ENCODE results near the gene TBL1Y. TPM values are rescaled to one million over a fixed set of nuclear protein-coding genes. Genes with fewer than 3 reads are reported as not detected.
"Not testable (repeated sequence)": the region's sequence is repeated elsewhere in the genome, so short reads cannot be mapped to it uniquely, and the experiment has no call there.

Gene TBL1Y
- polyA plus RNA-seq: 1 to 10 TPM in 1 of 4 donors, under 1 TPM in 1, not detected in 2; 0.03 to 2.6 TPM
- long read RNA-seq, donor 1: 0 reads
- long read RNA-seq, donor 2: 0 reads
- long read RNA-seq, donor 3: 0 reads
- long read RNA-seq, donor 4: 0 reads
- long read RNA-seq, donor 5: 0 reads
- long read RNA-seq, donor 6: 0 reads
- long read RNA-seq, donor 7: 0 reads
- long read RNA-seq, donor 8: 0 reads
- long read RNA-seq, donor 9: 0 reads
- long read RNA-seq, donor 10: 0 reads

DNA sequence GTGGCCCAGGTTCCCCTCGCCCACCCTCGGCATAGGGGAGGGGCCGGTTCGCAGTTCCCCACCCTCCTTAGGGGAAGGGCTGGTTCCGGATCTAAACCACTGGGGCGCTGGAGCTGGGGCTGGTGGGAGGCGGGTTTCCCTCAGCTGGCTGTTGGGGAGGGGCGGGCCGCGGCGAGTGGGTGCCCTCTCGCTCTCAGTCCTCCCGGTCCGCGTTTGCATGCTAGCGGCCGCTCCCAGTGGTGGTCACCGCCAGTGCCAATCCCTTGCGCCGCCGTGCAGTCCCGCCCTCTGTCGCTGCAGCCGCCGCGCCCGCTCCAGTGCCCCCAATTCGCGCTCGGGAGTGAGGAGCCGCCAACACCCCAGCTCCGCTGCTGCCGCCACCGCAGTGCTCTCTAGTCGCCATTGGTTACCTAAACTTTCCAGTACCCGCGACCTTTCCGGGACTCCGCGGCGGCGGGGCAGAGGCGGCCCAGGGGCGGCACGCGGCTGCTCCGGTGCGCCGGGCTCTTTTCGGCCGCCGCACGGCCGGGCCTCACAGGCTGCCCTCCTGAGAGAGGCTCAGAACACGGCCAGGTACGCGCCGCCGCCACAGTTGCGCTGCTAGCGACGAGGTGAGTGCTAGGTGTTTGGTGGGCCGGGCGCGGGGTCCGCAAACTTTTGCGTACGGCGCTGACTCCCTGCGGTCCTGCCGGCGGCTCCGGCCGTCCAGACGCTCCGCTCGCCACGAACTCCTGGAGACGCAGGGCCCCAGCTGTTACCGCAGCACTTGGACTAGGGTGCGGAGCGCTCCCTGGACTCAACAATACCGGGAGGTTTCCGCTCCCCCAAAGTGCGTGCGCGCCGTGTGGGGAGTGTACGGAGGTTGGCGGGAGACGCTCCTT is at the start of gene TBL1Y:
TBL1Y (plus strand) TSS at position 326 of the 881 bp plus-strand sequence. CDS start 114,388 bp downstream, outside the sequence.
- peak in 1 of 2 donors; percentile 70 for DNase-seq
- WGBS, 3 donors: 1 to 2% methylated on average over 36 to 91 of the region's 91 CpGs; no CpG with 5 or more reads in 1 of the 3 donors
- FAIRE-seq: no peak

DNA sequence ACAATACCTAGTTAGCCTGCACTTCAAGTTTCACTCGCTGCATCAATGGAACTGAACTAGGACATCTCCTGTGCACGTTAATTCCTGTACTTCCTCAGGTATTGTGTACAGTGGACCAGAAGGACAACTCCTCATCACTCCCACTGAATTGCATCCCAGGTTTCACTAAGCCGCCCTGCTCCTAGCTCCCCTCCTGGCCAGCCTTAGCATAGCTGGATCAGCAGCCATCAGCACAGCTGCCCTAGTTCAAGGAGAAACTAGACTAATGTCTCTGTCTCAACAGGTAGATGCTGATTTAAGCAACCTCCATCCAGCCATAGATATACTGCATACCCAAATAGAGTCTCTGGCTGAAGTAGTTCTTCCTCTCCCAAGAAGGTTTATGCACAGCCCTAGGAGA is 16.0 kb upstream of the TBL1Y start:
- Histone ChIP-seq H3K27ac (ENCODE audit: low read depth in 1 of 3, low read length in 2 of 3) (no peak overlapping the region), H3K4me1 (ENCODE audit: control insufficient read depth in 3 of 3, insufficient read depth in 2 of 3, low read depth in 1 of 3, low read length in 2 of 3) (no peaks in the 10 kb centered on the region), H3K27me3 (ENCODE audit: control insufficient read depth in 3 of 3, insufficient read depth in 3 of 3, low read length in 3 of 3) (no peaks in the 10 kb centered on the region), H3K9me3 (ENCODE audit: control insufficient read depth in 2 of 2, insufficient read depth in 1 of 2, low read depth in 1 of 2, low read length in 1 of 2) (no peaks in the 10 kb centered on the region), H3K4me3 (ENCODE audit: low read depth in 1 of 3, low read length in 3 of 3) (no peak overlapping the region), H3K36me3 (ENCODE audit: control insufficient read depth in 3 of 3, insufficient read depth in 2 of 3, low read depth in 1 of 3, low read length in 3 of 3) (no peaks in the 10 kb centered on the region)
- DNase-seq (no peak), FAIRE-seq (no peak)
- 56 to 61% methylated on average over 3 of the region's 3 CpGs; no CpG with 5 or more reads in 1 of the 3 donors for WGBS, 3 donors

More for the DNA sequence above, at the start of gene TBL1Y:
- Histone ChIP-seq H3K9me3 (ENCODE audit: control insufficient read depth in 2 of 2, insufficient read depth in 1 of 2, low read depth in 1 of 2, low read length in 1 of 2) (no peaks in the 10 kb centered on the region), H3K27me3 (ENCODE audit: control insufficient read depth in 3 of 3, insufficient read depth in 3 of 3, low read length in 3 of 3) (peaks cover 0 to 2% (median 0%) of the 10 kb centered on the region in 3 donors), H3K27ac (ENCODE audit: low read depth in 1 of 3, low read length in 2 of 3) (peak within 1 kb of the TSS in 1 of 3 donors; percentile 85), H3K4me1 (ENCODE audit: control insufficient read depth in 3 of 3, insufficient read depth in 2 of 3, low read depth in 1 of 3, low read length in 2 of 3) (peaks cover 0 to 10% (median 0%) of the 10 kb centered on the region in 3 donors), H3K36me3 (ENCODE audit: control insufficient read depth in 3 of 3, insufficient read depth in 2 of 3, low read depth in 1 of 3, low read length in 3 of 3) (peaks cover 0 to 3% (median 0%) of the 10 kb centered on the region in 3 donors), H3K4me3 (ENCODE audit: low read depth in 1 of 3, low read length in 3 of 3) (peak within 1 kb of the TSS in 2 of 3 donors; percentile 30 to 62)

DNA sequence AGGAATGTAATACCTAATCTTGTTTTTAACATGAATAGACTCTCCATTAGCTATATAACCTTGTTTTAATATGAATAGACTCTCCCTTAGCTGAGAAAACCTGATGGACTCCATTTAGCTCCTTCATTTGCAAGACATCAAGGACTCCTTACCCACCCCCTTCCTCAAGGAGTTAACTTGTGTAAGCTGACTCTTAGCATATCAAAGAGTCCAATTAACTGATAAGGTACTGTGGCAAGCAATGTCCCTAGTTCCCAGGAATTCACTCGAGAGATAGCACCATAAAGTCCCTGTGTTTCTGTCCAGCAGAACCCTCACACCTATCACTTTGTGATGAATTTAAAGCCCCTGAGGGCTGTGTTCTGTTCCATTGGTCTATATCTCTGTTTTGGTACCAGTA is 15.3 kb upstream of the TBL1Y start:
- Histone ChIP-seq H3K4me1 (ENCODE audit: control insufficient read depth in 3 of 3, insufficient read depth in 2 of 3, low read depth in 1 of 3, low read length in 2 of 3) (no peaks in the 10 kb centered on the region), H3K27ac (ENCODE audit: low read depth in 1 of 3, low read length in 2 of 3) (no peak overlapping the region), H3K36me3 (ENCODE audit: control insufficient read depth in 3 of 3, insufficient read depth in 2 of 3, low read depth in 1 of 3, low read length in 3 of 3) (no peaks in the 10 kb centered on the region), H3K27me3 (ENCODE audit: control insufficient read depth in 3 of 3, insufficient read depth in 3 of 3, low read length in 3 of 3) (no peaks in the 10 kb centered on the region), H3K4me3 (ENCODE audit: low read depth in 1 of 3, low read length in 3 of 3) (no peak overlapping the region), H3K9me3 (ENCODE audit: control insufficient read depth in 2 of 2, insufficient read depth in 1 of 2, low read depth in 1 of 2, low read length in 1 of 2) (no peaks in the 10 kb centered on the region)
- DNase-seq (no peak), FAIRE-seq (no peak)
- 6 to 12% methylated on average over 1 of the region's 1 CpG; no CpG with 5 or more reads in 1 of the 3 donors for WGBS, 3 donors

DNA sequence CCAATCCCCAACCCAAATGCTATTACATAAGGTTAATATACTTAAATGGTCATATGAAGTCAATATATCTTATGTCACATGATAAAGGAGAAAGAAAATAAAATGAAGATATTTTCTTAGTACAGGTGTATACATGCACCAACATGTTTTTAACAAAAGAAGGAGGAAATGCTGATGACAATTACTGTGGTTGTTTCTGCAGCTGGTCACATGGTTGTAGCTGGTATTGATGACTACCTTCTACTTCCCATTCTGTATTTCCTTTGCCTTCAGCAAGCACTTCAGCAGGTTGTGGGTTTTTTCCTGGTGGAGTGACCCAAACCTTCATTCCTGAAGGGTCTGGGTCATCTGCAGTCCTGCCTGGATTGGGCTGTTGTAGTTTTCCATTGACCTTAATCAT is 8.4 kb upstream of the TBL1Y start:
- not testable (repeated sequence) for H3K4me1 ChIP-seq (ENCODE audit: control insufficient read depth in 3 of 3, insufficient read depth in 2 of 3, low read depth in 1 of 3, low read length in 2 of 3); H3K9me3 ChIP-seq (ENCODE audit: control insufficient read depth in 2 of 2, insufficient read depth in 1 of 2, low read depth in 1 of 2, low read length in 1 of 2); FAIRE-seq; H3K27me3 ChIP-seq (ENCODE audit: control insufficient read depth in 3 of 3, insufficient read depth in 3 of 3, low read length in 3 of 3); H3K27ac ChIP-seq (ENCODE audit: low read depth in 1 of 3, low read length in 2 of 3); DNase-seq; H3K36me3 ChIP-seq (ENCODE audit: control insufficient read depth in 3 of 3, insufficient read depth in 2 of 3, low read depth in 1 of 3, low read length in 3 of 3); H3K4me3 ChIP-seq (ENCODE audit: low read depth in 1 of 3, low read length in 3 of 3)

DNA sequence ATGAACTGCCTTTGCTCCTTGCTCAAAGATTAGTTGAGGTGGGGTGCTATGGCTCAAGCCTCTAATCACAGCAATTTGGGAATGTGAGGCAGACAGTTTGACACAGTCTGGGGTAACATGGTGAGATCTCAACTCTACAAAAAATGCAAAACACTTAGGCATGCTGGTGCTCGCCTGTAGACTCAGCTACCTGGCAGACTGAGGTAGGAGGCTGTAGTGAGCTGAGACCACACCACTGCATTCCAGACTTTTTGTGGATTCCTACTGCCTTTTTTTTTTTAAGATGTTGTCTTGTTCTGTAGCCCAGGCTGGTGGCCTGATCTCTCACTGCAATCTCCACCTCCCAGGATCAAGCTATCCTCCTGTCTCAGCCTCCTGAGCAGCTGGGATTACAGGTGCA is 2.9 kb upstream of the TBL1Y start:
- H3K4me1 ChIP-seq (ENCODE audit: control insufficient read depth in 3 of 3, insufficient read depth in 2 of 3, low read depth in 1 of 3, low read length in 2 of 3): peaks cover 0 to 4% (median 0%) of the 10 kb centered on the region in 3 donors
- peaks cover 0 to 2% (median 0%) of the 10 kb centered on the region in 3 donors for H3K27me3 ChIP-seq (ENCODE audit: control insufficient read depth in 3 of 3, insufficient read depth in 3 of 3, low read length in 3 of 3)
- 83 to 92% methylated on average over 1 of the region's 1 CpG; no CpG with 5 or more reads in 1 of the 3 donors for WGBS, 3 donors
- no peak for DNase-seq
- H3K27ac ChIP-seq (ENCODE audit: low read depth in 1 of 3, low read length in 2 of 3): no peak overlapping the region
- FAIRE-seq: no peak
- H3K36me3 ChIP-seq (ENCODE audit: control insufficient read depth in 3 of 3, insufficient read depth in 2 of 3, low read depth in 1 of 3, low read length in 3 of 3): no peaks in the 10 kb centered on the region
- H3K4me3 ChIP-seq (ENCODE audit: low read depth in 1 of 3, low read length in 3 of 3): no peak overlapping the region
- H3K9me3 ChIP-seq (ENCODE audit: control insufficient read depth in 2 of 2, insufficient read depth in 1 of 2, low read depth in 1 of 2, low read length in 1 of 2): no peaks in the 10 kb centered on the region

DNA sequence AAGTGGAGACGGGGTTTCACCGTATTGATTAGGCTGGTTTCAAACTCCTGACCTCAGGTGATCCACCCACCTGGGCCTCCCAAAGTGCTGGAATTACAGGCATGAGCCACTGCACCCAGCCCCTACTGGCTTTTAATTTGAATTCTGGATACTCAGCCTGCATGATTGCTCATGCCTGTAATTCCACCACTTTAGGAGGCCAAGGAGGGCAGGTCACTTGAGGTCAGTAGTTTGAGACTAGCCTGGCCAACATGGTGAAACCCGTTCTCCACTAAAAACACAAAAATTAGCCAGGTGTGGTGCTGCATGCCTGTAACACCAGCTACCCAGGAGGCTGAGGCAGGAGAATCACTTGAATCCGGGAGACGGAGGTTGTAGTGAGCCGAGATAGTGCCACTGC is 2.5 kb upstream of the TBL1Y start:
- not testable (repeated sequence) for FAIRE-seq

DNA sequence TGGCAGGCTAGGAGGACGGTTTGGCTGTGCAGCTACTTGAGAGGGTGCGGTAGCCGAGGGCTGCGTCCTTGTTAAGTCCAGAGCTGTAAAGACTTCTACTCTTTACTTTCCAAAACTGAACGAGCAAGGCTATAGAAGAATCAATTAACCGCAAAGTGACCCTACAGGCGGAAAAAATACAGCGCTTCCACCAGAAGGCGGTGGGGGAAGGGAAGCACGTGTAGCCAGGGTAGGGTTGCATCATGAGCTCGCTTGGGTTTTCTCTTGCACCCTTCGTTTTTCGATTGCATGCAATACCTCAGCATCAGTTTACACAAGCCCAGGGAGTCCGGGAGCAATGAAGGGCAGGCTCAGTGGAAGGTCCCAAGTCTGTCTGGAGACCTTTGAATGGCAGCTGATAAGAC is 1.4 kb upstream of the TBL1Y start:
- H3K9me3 ChIP-seq (ENCODE audit: control insufficient read depth in 2 of 2, insufficient read depth in 1 of 2, low read depth in 1 of 2, low read length in 1 of 2): no peaks in the 10 kb centered on the region
- FAIRE-seq (no peak), DNase-seq (peak; percentile 41 to 87)
- H3K27ac ChIP-seq (ENCODE audit: low read depth in 1 of 3, low read length in 2 of 3): no peak overlapping the region
- 2 to 6% methylated on average over 11 to 14 of the region's 14 CpGs; no CpG with 5 or more reads in 1 of the 3 donors for WGBS, 3 donors
- peaks cover 0 to 10% (median 0%) of the 10 kb centered on the region in 3 donors for H3K4me1 ChIP-seq (ENCODE audit: control insufficient read depth in 3 of 3, insufficient read depth in 2 of 3, low read depth in 1 of 3, low read length in 2 of 3)
- H3K4me3 ChIP-seq (ENCODE audit: low read depth in 1 of 3, low read length in 3 of 3): no peak overlapping the region
- peaks cover 0 to 2% (median 0%) of the 10 kb centered on the region in 3 donors for H3K27me3 ChIP-seq (ENCODE audit: control insufficient read depth in 3 of 3, insufficient read depth in 3 of 3, low read length in 3 of 3)
- H3K36me3 ChIP-seq (ENCODE audit: control insufficient read depth in 3 of 3, insufficient read depth in 2 of 3, low read depth in 1 of 3, low read length in 3 of 3): peaks cover 0 to under 1% (median 0%) of the 10 kb centered on the region in 3 donors

More for the DNA sequence above, 2.5 kb upstream of the TBL1Y start:
- H3K9me3 ChIP-seq (ENCODE audit: control insufficient read depth in 2 of 2, insufficient read depth in 1 of 2, low read depth in 1 of 2, low read length in 1 of 2); H3K4me3 ChIP-seq (ENCODE audit: low read depth in 1 of 3, low read length in 3 of 3); H3K27ac ChIP-seq (ENCODE audit: low read depth in 1 of 3, low read length in 2 of 3); H3K36me3 ChIP-seq (ENCODE audit: control insufficient read depth in 3 of 3, insufficient read depth in 2 of 3, low read depth in 1 of 3, low read length in 3 of 3); H3K4me1 ChIP-seq (ENCODE audit: control insufficient read depth in 3 of 3, insufficient read depth in 2 of 3, low read depth in 1 of 3, low read length in 2 of 3); DNase-seq; H3K27me3 ChIP-seq (ENCODE audit: control insufficient read depth in 3 of 3, insufficient read depth in 3 of 3, low read length in 3 of 3): not testable (repeated sequence)
- 51 to 53% methylated on average over 6 of the region's 6 CpGs; no CpG with 5 or more reads in 1 of the 3 donors for WGBS, 3 donors

DNA sequence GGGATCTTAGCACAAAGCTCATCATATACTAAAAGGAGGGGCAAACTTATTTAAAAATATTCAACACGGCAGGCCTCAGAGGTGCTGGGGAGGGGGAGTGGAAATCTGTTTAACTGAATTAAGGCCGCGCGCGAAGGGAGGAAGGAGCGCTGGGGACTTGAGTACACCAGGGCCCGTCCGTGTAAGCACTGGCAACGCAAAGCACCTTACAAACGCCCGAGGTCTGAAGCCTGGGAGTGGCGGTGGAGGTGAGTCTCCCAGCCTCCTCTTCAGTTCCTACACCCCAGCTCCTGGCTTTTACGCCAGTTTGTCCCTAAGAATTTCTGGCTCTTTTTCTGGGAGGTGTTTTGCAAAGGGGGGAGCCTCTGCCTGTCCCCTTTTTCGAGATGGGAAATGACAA is 641 bp upstream of the TBL1Y start:
- peaks cover 0 to 10% (median 0%) of the 10 kb centered on the region in 3 donors for H3K4me1 ChIP-seq (ENCODE audit: control insufficient read depth in 3 of 3, insufficient read depth in 2 of 3, low read depth in 1 of 3, low read length in 2 of 3)
- H3K9me3 ChIP-seq (ENCODE audit: control insufficient read depth in 2 of 2, insufficient read depth in 1 of 2, low read depth in 1 of 2, low read length in 1 of 2): no peaks in the 10 kb centered on the region
- H3K4me3 ChIP-seq (ENCODE audit: low read depth in 1 of 3, low read length in 3 of 3): peak overlapping the region in 1 of 3 donors; percentile 62
- DNase-seq (peak in 1 of 2 donors; percentile 36), FAIRE-seq (no peak)
- 3 to 7% methylated on average over 13 to 14 of the region's 14 CpGs; no CpG with 5 or more reads in 1 of the 3 donors for WGBS, 3 donors
- peaks cover 0 to 2% (median 0%) of the 10 kb centered on the region in 3 donors for H3K36me3 ChIP-seq (ENCODE audit: control insufficient read depth in 3 of 3, insufficient read depth in 2 of 3, low read depth in 1 of 3, low read length in 3 of 3)
- H3K27ac ChIP-seq (ENCODE audit: low read depth in 1 of 3, low read length in 2 of 3): peak overlapping the region in 1 of 3 donors; percentile 85
- peaks cover 0 to 2% (median 0%) of the 10 kb centered on the region in 3 donors for H3K27me3 ChIP-seq (ENCODE audit: control insufficient read depth in 3 of 3, insufficient read depth in 3 of 3, low read length in 3 of 3)

Data from small intestine (tissue), 16 donors.